Testis (tissue), 2 donors: ENCODE data around the gene KRTAP5-9.
"Not testable (repeated sequence)": the region's sequence is repeated elsewhere in the genome, so short reads cannot be mapped to it uniquely, and the experiment has no call there.

ENCODE experiments used
- POLR2A ChIP-seq: fragments of 450-650 bp; IDR thresholded peaks from one replicate; pipeline ENCODE4 v1.6.1; 2017; ENCODE audit warnings: antibody characterized with exemption, mild to moderate bottlenecking, moderate library complexity
- TF ChIP-seq, protein P1 (sequence below), 3 experiments: fragments of 450-650 bp in 2 of 3; fragments of 200-600 bp in 1 of 3; sonication (generic) in 1 of 3; IDR thresholded peaks; one replicate each; pipeline ENCODE4 v1.5.1; 2016 to 2019; ENCODE audit warnings: antibody characterized with exemption in 3 of 3, mild to moderate bottlenecking in 2 of 3, moderate library complexity in 1 of 3

DNA sequence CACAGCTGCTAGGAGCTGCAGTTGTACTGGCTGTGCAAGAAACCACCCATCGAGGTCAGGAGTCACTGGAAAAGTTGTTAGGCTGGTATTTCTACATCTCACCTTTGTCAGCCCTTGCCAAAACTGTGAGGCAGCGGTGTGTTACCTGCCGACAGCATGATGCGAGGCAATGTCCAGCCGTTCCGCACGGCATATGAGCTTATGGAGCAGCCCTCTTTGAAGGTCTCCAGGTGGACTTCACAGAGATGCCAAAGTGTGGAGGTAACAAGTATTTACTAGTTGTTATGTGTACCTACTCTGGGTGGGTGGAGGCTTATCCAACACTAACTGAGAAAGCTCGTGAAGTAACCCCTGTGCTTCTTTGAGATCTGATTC lies 41.3 kb downstream of the KRTAP5-9 start:
- TF ChIP-seq, protein P1, sequence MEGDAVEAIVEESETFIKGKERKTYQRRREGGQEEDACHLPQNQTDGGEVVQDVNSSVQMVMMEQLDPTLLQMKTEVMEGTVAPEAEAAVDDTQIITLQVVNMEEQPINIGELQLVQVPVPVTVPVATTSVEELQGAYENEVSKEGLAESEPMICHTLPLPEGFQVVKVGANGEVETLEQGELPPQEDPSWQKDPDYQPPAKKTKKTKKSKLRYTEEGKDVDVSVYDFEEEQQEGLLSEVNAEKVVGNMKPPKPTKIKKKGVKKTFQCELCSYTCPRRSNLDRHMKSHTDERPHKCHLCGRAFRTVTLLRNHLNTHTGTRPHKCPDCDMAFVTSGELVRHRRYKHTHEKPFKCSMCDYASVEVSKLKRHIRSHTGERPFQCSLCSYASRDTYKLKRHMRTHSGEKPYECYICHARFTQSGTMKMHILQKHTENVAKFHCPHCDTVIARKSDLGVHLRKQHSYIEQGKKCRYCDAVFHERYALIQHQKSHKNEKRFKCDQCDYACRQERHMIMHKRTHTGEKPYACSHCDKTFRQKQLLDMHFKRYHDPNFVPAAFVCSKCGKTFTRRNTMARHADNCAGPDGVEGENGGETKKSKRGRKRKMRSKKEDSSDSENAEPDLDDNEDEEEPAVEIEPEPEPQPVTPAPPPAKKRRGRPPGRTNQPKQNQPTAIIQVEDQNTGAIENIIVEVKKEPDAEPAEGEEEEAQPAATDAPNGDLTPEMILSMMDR (IDR thresholded peaks at IDR 0.05), result not testable (repeated sequence)
- not testable (repeated sequence) for TF ChIP-seq POLR2A
